D721Med (cell line): ENCODE data around the gene B3GALNT1.

Experiments
- DNase-seq: peaks from one replicate; pipeline ENCODE4 v3.0.0; 2011; ENCODE audit warnings: low spot score; ENCODE audit not compliant: insufficient read length
- FAIRE-seq: peaks from 2 replicates; lab custom pipeline; 2011; peaks lifted over from hg19 to GRCh38; lab: Jason Lieb, UNC
- CTCF ChIP-seq: IDR thresholded peaks from 2 replicates; pipeline ENCODE4 v1.5.1; 2012; ENCODE audit warnings: mild to moderate bottlenecking, control low read depth; ENCODE audit not compliant: insufficient read depth; ENCODE audit errors: missing control alignments

B3GALNT1 gene

GRCh38 chr3:161104561-161105551 is at the start of gene B3GALNT1:
Gene B3GALNT1, minus strand, starts transcription at chr3:161105349. Its CDS starts 18,595 bp downstream, at chr3:161086754.
- TF ChIP-seq CTCF = no peak
- DNase-seq = no peak
- FAIRE-seq = no peak

- DNase-seq (no peak), FAIRE-seq (no peak)
- TF ChIP-seq CTCF = no peak
These were observed 48.3 kb upstream of the B3GALNT1 start for GRCh38 chr3:161153480-161153879.

GRCh38 chr3:161150001-161150525 is 44.9 kb upstream of the B3GALNT1 start:
- TF ChIP-seq CTCF = no peak
- DNase-seq (no peak), FAIRE-seq (no peak)

- DNase-seq = no peak
These were observed 44.4 kb upstream of the B3GALNT1 start for GRCh38 chr3:161149529-161149928.

GRCh38 chr3:161148832-161149475 is 43.8 kb upstream of the B3GALNT1 start:
- FAIRE-seq (no peak), DNase-seq (no peak)
- TF ChIP-seq CTCF = no peak

More at GRCh38 chr3:161149529-161149928, 44.4 kb upstream of the B3GALNT1 start:
- no peak for TF ChIP-seq CTCF
- no peak for FAIRE-seq

- DNase-seq = no peak
- TF ChIP-seq CTCF = no peak
- FAIRE-seq = no peak
These were observed 37.3 kb upstream of the B3GALNT1 start for GRCh38 chr3:161142486-161142885.
